K562 (cell line): ENCODE results near the gene ATP6V0D1. TPM values are rescaled to one million over a fixed set of nuclear protein-coding genes. Genes with fewer than 3 reads are reported as not detected.
A peak's percentile ranks its signal among the peaks of the same experiment; 100 is the strongest.

ENCODE experiments used
- CBX1 ChIP-seq: sonication (generic); IDR thresholded peaks from 2 replicates; pipeline ENCODE4 v1.6.1; 2016; ENCODE audit warnings: antibody characterized with exemption, low read depth, mild to moderate bottlenecking
- EGR1 ChIP-seq: fragments of 450-650 bp; conservative IDR thresholded peaks from 2 replicates; pipeline ENCODE4 v1.6.1; 2017; ENCODE audit warnings: mild to moderate bottlenecking
- KAT7 ChIP-seq: sonication (generic); formaldehyde crosslinking; IDR thresholded peaks from 2 replicates; pipeline ENCODE4 v1.8.0; 2022; ENCODE audit warnings: missing genetic modification reagents, mild to moderate bottlenecking, borderline replicate concordance
- RAD21 ChIP-seq, 2 experiments: fragments of 250-450 bp in 1 of 2; fragments of 450-650 bp in 1 of 2; sonication (Bioruptor Pico) in 1 of 2; formaldehyde crosslinking in 1 of 2; IDR thresholded peaks in 1 of 2; conservative IDR thresholded peaks in 1 of 2; 2 replicates each; pipeline versions ENCODE4 v1.4.0 to v1.8.0; 2020 to 2022; ENCODE audit warnings: mild to moderate bottlenecking in 2 of 2, moderate library complexity in 1 of 2
- THRAP3 ChIP-seq: fragments of 450-650 bp; IDR thresholded peaks from 2 replicates; pipeline ENCODE4 v1.6.1; 2016; ENCODE audit warnings: mild to moderate bottlenecking, inconsistent platforms, borderline replicate concordance
- ZNF140 ChIP-seq: fragments of 250-450 bp; sonication (Bioruptor Pico); IDR thresholded peaks from 2 replicates; pipeline ENCODE4 v1.8.0; 2021; ENCODE audit warnings: moderate library complexity, mild to moderate bottlenecking, inconsistent platforms
- ZNF184 ChIP-seq: sonication (generic); formaldehyde crosslinking; IDR thresholded peaks from 2 replicates; pipeline ENCODE4 v1.5.0; 2020; ENCODE audit warnings: missing genetic modification reagents
- ZNF445 ChIP-seq: fragments of 250-450 bp; sonication (Bioruptor Pico); IDR thresholded peaks from 2 replicates; pipeline ENCODE4 v1.4.0; 2020; ENCODE audit warnings: low read depth, mild to moderate bottlenecking, moderate library complexity
- polyA plus RNA-seq, 8 experiments: library from polyadenylated mRNA; depleted of rRNA in 4 of 8; stranded (reverse) in 5 of 8; unstranded in 3 of 8; fragments of >200 nt; fragmentation: Nextera tagmentation in 2 of 8; fragmentation: Illumina TruSeq in 1 of 8; extraction: Ambion mirVana in 2 of 8; extraction: Trizol in 1 of 8; gene quantifications; 2 replicates each; pipeline versions ENCODE4 v1.2.1 to v1.2.3, GENCODE V29; 2011 to 2014; ENCODE audit warnings: inconsistent platforms in 1 of 8, missing spikeins in 1 of 8
- total RNA-seq, 7 experiments: library from RNA; depleted of rRNA in 6 of 7; stranded (reverse); fragments of >200 nt in 6 of 7; fragmentation: Illumina TruSeq in 2 of 7; extraction: Trizol in 2 of 7; gene quantifications; 2 replicates each; pipeline versions ENCODE4 v1.2.1 to v1.2.3, GENCODE V29; 2011 to 2021; ENCODE audit warnings: low replicate concordance in 1 of 7
- TF ChIP-seq, protein P1 (sequence below), 2 experiments: fragments of 450-650 bp; formaldehyde crosslinking in 1 of 2; IDR thresholded peaks; 2 replicates each; pipeline versions ENCODE4 v1.4.0 to v1.6.1; 2014 to 2020; ENCODE audit warnings: mild to moderate bottlenecking in 2 of 2, borderline replicate concordance in 1 of 2, low read depth in 1 of 2
- TF ChIP-seq, protein P2 (sequence below): sonication (generic); formaldehyde crosslinking; IDR thresholded peaks from 2 replicates; pipeline ENCODE4 v1.8.1; 2023; ENCODE audit warnings: mild to moderate bottlenecking, missing genetic modification reagents
- TF ChIP-seq, protein P3 (sequence below): fragments of 250-450 bp; sonication (Bioruptor Pico); IDR thresholded peaks from 2 replicates; pipeline ENCODE4 v1.4.0; 2020; ENCODE audit warnings: mild to moderate bottlenecking, moderate library complexity, borderline replicate concordance
- TF ChIP-seq, protein P4 (sequence below): fragments of 450-650 bp; formaldehyde crosslinking; IDR thresholded peaks from 2 replicates; pipeline ENCODE4 v1.4.0; 2022; ENCODE audit warnings: missing genetic modification characterization

Gene ATP6V0D1
- total and polyA plus RNA-seq, 9 of the 15 experiments (the other 6 are each of a cell fraction or from before 2014, with no cell fraction given) = 23.2 to 69.7 (median 45.6) TPM

DNA sequence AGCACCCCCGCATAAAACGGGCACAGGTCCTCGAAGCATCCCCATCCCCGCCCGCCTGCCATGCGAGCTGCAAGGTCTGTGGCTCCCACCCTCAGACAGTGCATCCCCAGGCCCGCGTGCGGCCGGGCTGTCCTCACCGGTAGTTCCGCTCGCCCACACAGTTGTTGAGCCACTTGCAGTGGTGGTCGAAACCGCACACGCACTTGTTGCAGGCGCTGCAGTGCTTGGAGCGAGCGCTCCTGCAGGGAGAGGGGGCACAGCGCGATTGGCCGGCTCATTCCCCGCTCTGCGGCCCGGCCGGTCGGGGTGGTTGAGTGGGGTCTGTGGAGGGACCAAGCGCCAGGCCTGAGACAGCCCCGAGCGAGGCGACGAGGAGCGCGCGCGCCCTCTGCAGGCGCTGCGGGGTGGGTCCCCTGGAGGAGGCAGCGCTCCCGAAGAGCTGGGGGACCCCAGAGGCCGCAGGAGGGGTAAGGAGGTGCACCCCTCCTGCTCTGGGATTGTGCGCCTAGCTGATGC is 81.7 kb downstream of the ATP6V0D1 start (continued):
- TF ChIP-seq, protein P1, sequence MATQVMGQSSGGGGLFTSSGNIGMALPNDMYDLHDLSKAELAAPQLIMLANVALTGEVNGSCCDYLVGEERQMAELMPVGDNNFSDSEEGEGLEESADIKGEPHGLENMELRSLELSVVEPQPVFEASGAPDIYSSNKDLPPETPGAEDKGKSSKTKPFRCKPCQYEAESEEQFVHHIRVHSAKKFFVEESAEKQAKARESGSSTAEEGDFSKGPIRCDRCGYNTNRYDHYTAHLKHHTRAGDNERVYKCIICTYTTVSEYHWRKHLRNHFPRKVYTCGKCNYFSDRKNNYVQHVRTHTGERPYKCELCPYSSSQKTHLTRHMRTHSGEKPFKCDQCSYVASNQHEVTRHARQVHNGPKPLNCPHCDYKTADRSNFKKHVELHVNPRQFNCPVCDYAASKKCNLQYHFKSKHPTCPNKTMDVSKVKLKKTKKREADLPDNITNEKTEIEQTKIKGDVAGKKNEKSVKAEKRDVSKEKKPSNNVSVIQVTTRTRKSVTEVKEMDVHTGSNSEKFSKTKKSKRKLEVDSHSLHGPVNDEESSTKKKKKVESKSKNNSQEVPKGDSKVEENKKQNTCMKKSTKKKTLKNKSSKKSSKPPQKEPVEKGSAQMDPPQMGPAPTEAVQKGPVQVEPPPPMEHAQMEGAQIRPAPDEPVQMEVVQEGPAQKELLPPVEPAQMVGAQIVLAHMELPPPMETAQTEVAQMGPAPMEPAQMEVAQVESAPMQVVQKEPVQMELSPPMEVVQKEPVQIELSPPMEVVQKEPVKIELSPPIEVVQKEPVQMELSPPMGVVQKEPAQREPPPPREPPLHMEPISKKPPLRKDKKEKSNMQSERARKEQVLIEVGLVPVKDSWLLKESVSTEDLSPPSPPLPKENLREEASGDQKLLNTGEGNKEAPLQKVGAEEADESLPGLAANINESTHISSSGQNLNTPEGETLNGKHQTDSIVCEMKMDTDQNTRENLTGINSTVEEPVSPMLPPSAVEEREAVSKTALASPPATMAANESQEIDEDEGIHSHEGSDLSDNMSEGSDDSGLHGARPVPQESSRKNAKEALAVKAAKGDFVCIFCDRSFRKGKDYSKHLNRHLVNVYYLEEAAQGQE (IDR thresholded peaks at IDR 0.05; ENCODE audit: borderline replicate concordance) = peak; percentile 83
- TF ChIP-seq, protein P1 (CRISPR knock-in tag; IDR thresholded peaks at IDR 0.05; ENCODE audit: low read depth) = no peak
- TF ChIP-seq ZNF140 (CRISPR knock-in tag) (no peak), RAD21 (CRISPR knock-in tag; conservative IDR thresholded peaks at IDR 0.05 in 1 of 2, IDR thresholded peaks at IDR 0.05 in 1 of 2) (peak; percentile 74 to 89), ZNF445 (CRISPR knock-in tag) (no peak), ZNF184 (no peak), KAT7 (CRISPR knock-in tag) (0 out of 2 replicates have a peak, but pooled peaks have one; percentile 60), CBX1 (peak; percentile 41; the same call in 1 of the 2 replicates), EGR1 (peak; percentile 25; the same call in 1 of the 2 replicates), THRAP3 (no peak)
- TF ChIP-seq, protein P2, sequence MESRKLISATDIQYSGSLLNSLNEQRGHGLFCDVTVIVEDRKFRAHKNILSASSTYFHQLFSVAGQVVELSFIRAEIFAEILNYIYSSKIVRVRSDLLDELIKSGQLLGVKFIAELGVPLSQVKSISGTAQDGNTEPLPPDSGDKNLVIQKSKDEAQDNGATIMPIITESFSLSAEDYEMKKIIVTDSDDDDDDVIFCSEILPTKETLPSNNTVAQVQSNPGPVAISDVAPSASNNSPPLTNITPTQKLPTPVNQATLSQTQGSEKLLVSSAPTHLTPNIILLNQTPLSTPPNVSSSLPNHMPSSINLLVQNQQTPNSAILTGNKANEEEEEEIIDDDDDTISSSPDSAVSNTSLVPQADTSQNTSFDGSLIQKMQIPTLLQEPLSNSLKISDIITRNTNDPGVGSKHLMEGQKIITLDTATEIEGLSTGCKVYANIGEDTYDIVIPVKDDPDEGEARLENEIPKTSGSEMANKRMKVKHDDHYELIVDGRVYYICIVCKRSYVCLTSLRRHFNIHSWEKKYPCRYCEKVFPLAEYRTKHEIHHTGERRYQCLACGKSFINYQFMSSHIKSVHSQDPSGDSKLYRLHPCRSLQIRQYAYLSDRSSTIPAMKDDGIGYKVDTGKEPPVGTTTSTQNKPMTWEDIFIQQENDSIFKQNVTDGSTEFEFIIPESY (CRISPR knock-in tag) = peak; percentile 24; the same call in 1 of the 2 replicates
- TF ChIP-seq, protein P3, sequence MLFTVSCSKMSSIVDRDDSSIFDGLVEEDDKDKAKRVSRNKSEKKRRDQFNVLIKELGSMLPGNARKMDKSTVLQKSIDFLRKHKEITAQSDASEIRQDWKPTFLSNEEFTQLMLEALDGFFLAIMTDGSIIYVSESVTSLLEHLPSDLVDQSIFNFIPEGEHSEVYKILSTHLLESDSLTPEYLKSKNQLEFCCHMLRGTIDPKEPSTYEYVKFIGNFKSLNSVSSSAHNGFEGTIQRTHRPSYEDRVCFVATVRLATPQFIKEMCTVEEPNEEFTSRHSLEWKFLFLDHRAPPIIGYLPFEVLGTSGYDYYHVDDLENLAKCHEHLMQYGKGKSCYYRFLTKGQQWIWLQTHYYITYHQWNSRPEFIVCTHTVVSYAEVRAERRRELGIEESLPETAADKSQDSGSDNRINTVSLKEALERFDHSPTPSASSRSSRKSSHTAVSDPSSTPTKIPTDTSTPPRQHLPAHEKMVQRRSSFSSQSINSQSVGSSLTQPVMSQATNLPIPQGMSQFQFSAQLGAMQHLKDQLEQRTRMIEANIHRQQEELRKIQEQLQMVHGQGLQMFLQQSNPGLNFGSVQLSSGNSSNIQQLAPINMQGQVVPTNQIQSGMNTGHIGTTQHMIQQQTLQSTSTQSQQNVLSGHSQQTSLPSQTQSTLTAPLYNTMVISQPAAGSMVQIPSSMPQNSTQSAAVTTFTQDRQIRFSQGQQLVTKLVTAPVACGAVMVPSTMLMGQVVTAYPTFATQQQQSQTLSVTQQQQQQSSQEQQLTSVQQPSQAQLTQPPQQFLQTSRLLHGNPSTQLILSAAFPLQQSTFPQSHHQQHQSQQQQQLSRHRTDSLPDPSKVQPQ (CRISPR knock-in tag) = no peak
- TF ChIP-seq, protein P4, sequence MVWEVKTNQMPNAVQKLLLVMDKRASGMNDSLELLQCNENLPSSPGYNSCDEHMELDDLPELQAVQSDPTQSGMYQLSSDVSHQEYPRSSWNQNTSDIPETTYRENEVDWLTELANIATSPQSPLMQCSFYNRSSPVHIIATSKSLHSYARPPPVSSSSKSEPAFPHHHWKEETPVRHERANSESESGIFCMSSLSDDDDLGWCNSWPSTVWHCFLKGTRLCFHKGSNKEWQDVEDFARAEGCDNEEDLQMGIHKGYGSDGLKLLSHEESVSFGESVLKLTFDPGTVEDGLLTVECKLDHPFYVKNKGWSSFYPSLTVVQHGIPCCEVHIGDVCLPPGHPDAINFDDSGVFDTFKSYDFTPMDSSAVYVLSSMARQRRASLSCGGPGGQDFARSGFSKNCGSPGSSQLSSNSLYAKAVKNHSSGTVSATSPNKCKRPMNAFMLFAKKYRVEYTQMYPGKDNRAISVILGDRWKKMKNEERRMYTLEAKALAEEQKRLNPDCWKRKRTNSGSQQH (CRISPR knock-in tag) = no peak
